GM12891 (cell line): ENCODE measurements around the gene TRIO.

Experiments
- POLR2A ChIP-seq: IDR thresholded peaks from 2 replicates; pipeline ENCODE4 v1.6.1; 2011; ENCODE audit warnings: low read depth, low read length, control low read depth
- POLR2AphosphoS5 ChIP-seq: IDR thresholded peaks from 2 replicates; pipeline ENCODE4 v1.6.1; 2011; ENCODE audit warnings: low read depth, low read length, control low read depth
- SPI1 ChIP-seq: IDR thresholded peaks from 2 replicates; pipeline ENCODE4 v1.6.1; 2011; ENCODE audit warnings: low read depth, low read length, control low read depth
- TAF1 ChIP-seq: IDR thresholded peaks from 2 replicates; pipeline ENCODE4 v1.6.1; 2011; ENCODE audit warnings: low read depth, low read length, control low read depth

- TF ChIP-seq POLR2A (no peak), POLR2AphosphoS5 (no peak), SPI1 (no peak), TAF1 (no peak)
Observed at GRCh38 chr5:14428302-14429081, 285.4 kb downstream of the TRIO start.
